Non-pigmented ciliary epithelial cell (primary cell): ENCODE data around the gene FRYL.
"Not testable (repeated sequence)": the region's sequence is repeated elsewhere in the genome, so short reads cannot be mapped to it uniquely, and the experiment has no call there.

Source experiments
- DNase-seq: peaks from one replicate; pipeline ENCODE4 v3.0.0-alpha.2; 2010; ENCODE audit warnings: low read depth

Gene FRYL

DNA sequence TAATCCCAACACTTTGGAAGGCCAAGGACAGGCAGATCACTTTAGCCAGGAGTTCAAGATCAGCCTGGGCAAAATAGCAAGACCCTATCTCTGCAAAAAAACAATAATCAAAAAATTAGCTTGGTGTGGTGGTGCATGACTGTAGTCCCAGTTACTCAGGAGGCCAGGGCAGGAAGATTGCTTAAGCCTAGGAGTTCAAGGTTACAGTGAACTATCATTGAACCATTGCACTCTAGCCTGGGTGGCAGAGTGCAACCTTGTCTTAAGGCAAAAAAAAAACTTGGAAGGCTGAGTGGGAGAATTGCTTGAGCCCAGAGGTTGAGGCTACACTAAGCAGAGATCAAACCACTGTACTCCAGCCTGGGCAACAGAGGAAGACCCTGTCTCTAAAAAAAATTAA is 5.2 kb upstream of the FRYL start:
- no peak for DNase-seq

DNA sequence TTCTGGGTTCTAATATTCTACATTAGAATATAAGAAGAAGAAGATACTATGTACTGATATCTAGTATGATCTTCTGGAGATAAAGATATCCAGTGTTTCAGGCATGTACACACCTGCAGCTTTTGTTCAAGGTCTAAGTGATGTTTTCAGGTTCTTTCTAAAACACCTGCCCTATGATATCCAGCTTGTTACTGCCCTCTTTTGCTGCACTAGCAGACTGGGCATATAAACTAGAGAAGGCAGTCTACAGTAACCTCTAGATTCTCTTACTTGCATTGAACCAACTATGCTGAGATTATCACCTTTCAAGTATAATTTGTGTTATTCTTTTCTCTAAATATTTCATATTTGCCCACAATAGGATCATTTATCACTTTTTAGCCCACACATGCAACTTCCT is 1.9 kb upstream of the FRYL start:
- no peak for DNase-seq

DNA sequence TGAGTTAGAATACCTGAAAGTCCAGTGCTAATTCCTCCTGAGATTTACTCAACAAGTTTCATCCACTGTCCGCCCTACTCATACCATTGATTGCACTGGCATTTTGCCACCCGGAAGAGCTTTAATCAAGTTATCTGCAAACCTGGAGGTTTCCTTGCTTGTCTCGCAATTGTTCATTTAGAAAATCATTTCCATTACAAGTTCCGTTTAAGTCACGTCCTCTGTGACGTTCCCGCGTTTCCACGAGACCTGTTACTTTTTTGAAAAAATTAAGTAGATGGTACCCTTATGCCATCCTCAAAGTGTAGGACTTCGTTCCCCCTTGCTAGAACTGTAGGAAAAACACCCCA is 761 bp upstream of the FRYL start:
- no peak for DNase-seq

DNA sequence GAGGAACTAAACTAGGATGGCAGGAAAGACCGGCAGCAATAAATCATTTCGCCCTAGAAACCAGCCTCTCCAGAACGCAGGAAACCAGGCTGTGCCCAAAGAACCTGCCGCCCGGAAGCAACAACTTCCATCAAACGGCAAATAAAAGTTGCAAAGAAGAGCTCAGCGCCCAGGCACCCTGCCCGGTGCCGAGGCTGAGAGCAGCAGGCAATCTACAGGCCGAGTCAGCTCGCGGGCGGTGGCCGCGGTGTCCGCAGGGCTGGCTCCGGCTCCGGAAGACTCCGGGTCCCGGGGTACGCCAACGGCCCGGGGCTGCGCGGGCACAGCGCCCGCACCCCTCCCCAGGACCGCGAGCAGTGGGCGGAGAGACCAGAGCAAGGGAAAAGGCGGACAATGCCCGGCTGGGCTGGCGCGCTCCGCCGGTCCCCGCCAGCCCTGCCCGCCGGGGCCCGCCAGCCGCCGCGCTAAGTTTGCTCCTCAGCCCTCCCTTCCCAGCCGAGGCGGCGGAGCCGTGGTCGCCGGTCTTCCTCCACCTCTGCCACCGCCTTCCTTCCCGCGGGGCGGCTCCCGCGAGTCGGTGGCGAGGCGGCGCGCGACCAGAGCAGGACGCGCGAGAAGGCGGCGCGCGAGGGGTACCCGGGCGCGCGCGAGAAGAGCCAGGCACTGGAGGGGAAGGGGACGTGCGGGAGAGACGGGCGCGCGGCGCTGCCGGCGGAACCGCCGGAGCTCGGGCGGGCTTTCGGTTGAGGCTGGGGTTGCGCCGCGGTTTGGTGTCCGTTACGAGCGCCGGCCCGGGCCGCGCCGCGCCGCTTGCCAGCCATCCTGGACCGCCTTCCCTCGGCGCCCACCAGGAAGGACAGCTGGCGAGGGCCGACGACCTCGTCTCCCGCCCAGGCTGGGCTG is 733 bp downstream of the FRYL start:
- DNase-seq, result no peak

DNA sequence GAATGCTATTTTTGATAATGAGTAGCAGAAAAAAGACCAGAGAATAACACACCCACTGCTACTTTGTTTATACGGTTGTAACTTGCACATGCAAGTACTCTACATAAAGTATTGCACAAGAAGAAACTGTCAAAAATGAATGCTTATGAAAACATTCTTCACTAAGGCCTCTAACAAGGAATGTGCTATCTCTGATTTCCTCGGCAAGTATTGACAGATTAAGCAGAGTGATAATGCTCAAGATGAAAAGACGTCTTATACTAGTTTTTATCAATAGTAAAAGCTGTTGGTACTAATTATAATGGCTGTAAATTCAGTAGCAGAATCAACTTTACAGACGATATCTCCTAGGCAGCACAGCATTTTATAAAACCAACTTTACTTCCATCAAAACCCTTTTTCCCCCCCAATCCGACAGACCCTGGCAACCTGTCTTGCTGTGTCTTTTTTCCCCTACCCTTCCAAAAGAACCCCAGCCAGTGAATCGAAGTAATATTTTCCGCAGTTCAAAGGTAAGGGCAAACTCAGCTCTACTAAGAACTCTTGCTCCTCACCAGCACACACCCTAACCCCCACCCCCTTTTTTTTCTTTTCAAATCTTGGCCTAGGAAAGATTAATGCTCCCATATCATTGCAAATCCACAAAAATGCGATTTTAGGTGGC is 1.5 kb downstream of the FRYL start:
- DNase-seq, result no peak

DNA sequence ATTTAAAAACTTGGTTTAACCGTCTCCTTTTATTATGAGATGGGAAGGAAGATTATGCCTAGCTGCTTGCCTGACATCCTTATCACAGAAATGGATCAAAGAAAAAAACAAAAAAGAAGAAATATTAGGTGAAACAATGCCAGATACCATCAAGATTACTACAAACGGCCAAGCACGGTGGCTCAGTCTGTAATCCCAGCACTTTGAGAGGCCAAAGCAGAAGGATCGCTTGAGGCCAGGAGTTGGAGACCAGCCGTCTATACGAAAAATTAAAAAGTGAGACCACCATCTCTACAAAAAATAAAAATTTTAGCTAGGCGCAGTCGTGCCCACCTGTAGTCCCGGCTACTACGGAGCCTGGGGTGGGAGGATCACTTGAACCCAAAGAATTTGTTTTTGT is 2.3 kb downstream of the FRYL start:
- no peak for DNase-seq

DNA sequence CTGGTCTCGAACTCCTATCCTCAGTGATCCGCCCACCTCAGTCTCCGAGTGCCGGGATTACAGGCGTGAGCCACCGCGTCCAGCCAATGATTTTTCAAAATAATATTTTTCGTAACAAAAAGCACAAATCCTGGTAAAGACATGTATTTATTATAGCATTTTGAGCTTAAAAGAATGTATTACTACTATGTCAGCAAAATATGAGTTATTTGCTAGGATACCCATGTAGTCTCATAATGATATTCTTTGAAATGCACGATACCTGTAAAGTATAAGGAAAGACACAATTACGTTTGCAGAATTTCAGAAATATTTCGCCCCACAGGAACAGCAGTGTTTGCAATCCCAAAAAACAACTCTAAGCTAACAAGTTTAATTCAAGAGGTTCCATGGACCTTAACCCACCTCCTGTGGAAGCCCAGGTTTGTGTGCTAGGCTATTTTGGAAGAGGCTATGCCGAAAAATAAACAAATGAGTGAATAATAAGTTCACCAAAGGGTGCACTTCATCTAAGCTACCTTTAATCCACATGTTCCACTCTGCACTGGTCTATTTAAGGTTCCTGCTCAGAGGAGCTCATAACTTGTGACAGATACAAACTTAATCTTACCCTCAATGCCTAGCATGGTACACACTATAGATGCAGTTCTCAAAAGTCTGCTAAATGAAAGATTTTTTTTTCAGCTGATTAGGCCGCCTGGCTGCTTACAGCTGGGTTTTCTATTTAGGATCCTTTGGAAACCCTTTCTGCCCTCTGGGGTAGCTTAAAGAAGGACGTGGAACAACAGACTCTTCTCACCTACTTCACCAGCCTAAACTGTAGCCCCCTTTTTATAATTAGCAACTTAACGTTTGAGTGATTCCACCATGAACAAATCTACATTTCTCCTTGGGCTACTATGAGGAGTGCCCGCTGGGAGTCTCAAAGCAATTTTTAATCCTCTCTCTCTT is 5.0 kb downstream of the FRYL start:
- no peak for DNase-seq

DNA sequence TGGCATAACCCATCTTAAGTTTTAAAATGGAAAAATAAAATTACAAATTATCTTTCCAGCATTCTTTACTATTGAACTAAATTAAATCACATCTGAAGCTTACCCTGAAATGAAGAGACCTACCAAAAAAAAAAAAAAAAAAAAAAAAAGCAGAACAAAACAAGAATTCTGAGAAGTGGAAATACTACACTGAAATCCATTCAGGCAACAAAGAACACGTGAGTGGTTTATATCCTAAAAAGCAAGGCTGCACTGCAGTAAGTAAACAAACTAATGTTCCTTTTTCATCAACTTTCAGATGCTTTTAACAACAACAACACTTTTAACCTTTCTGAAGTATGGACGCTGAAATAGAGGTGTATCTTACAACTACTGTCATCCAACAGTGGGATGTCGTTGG is 7.5 kb downstream of the FRYL start:
- no peak for DNase-seq

DNA sequence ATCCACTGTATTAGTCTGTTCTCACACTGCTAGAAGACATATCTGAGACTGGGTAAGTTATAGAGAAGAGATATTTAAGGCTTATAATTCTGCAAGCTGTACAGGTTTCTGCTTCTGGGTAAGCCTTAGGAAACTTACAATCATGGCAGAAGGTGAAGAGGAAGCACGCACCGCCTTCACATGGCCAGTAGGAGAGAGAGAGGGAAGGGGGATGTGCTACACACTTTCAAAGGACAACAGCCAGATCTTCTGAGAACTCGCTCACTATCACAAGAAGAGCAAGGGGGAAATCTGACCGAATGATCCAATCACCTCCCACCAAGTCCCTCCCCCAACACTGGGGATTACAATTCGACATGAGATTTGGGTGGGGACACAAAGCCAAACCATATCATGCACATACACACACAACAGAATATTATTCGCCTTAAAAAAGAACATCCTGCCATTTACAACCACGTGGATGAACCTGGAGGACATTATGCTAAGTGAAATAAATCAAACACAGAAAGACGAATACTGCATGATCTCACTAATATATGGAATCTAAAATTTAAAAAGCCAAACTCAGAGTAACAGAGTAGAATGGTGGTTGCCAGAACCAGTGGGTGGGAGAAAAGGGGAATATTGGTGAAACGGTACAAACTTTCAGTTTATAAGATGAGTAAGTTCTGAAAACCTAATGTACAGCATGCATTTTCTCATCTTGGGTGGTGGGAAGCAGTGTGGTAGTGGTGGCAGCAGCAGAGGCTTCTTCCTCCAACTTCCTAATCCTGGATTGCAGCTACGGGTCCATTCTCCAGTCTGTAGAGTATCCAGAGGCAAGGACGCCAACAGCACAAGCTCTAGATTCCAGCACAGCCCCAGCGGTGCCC is 12.8 kb downstream of the FRYL start:
- no peak for DNase-seq

DNA sequence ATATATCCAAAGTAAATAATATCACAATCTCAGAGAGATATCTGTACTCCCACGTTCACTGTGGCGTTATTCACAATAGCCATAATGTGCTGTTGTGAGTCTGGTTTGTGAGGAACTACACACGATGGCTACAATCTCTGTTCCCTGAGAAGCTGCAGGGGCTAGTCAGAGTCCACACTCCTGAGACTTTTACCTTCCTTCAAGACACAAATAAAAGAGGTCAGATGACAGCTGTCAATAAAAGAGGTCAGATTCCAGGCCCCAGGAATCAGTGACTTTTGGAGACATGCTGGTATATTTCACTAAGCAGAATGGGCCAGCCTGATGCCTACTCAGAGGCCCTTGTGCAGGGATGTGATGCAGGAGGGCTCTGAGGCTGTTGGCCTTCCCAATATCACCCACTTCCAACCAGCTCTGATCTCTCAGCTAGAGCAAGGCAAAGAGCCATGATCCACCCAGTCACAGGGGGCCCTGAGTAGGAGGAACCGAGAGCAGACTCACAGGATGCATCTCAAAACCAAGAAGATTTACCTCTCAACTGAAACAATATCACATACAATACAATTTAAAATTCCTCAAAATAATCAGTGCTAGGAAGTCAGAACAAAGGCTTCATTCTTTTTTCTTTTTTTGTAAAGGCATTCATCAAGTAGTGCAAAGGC is 13.8 kb downstream of the FRYL start:
- no peak for DNase-seq

DNA sequence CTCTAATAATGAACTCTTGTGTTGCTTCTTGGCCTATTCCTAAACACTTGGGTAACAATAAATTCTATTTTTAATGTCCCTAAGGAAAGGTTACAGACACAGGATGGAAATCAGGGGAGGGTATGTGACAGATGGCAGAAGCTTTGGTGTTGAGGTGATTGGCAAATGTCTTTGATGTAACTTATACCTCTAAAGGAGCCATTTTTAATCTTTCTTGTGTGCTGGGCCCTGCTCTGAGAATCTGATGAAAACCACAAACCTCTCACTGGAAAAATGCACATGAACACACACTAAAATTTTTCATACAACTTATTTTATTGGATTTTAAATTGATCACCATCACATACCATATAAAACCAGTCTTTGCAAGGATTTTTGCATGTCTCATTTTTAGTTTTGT is 17.7 kb downstream of the FRYL start:
- no peak for DNase-seq

DNA sequence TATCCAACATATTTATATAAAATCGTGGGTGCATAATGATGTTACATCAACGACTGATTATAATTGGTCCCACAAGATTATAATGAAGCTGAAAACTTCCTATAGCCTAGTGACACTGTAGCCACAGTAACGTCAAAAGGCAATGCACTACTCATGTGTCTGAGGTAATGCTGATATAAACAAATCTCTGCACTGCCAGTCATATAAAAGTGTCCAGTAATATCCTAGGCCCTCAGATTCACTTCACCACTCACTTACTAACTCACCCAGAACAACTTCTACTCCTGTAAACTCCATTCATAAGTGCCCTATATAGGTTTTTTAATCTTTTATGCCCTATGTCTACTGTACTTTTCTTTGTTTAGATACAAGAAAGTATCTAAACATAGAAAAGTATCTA is 18.8 kb downstream of the FRYL start:
- DNase-seq, result no peak

DNA sequence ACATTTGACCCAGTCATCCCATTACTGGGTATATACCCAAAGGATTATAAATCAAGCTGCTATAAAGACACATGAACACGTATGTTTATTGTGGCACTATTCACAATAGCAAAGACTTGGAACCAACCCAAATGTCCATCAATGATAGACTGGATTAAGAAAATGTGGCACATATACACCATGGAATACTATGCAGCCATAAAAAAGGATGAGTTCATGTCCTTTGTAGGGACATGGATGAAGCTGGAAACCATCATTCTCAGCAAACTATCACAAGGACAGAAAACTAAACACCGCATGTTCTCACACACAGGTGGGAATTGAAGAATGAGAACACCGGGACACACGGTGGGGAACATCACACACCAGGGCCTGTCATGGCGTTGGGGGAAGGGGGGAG is 21.4 kb downstream of the FRYL start:
- not testable (repeated sequence) for DNase-seq

DNA sequence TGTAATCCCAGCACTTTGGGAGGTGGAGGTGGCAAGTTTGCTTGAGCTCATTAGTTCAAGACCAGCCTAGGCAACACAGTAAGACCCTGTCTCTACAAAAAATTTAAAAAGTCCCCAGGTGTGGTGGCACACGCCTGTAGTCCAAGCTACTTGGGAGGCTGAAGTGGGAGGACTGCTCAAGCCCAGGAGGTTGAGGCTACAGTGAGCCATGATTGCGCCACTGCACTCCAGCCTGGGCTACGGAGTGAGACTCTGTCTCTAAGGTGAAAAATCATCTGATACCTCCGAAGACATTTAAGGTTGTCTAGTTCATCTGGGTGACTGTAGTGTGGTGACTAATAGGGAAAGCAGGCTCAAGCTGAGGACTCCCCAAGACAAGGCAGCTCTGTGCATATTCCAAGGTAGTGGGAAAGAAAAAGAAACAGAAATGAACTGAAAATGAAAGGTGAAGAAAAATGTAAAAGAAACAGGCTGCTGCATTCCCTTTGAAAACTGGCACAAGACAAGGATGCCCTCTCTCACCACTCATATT is 23.3 kb downstream of the FRYL start:
- DNase-seq, result no peak

DNA sequence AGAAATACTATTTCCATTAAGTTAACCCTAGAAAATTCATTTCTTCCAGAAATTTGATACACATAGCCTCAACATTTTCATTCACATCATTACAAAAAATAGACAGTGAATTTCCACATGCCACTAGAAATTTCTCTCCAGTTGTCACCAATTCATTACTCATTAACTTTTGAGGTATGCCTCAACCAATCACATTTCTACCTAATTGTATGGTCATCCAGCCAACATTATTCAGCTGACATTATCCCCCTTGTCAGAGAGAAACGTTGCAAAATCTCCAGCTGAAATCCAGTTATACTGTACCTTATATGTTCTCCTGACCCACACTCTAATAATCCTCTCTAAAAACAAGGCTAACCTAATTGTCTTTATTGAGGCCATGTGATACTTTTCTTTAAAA is 24.8 kb downstream of the FRYL start:
- DNase-seq, result no peak

DNA sequence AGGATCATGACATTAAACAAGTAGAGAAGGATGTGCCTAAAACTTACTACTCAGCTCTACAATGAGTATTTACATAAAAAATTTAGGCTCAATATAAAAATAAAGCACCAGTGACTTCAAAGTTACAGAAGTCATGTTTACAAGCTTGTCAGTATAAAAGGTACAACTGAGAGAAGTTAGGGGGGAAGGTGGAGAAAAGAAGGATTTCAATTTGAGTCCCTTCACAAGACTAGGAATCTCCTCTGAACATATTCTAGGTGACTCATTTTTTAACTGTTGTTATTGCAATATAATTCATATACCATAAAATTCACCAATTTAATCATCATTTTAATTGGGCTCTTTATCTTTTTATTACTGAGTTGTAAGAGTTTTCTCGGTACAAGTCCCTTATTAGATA is 26.9 kb downstream of the FRYL start:
- no peak for DNase-seq

DNA sequence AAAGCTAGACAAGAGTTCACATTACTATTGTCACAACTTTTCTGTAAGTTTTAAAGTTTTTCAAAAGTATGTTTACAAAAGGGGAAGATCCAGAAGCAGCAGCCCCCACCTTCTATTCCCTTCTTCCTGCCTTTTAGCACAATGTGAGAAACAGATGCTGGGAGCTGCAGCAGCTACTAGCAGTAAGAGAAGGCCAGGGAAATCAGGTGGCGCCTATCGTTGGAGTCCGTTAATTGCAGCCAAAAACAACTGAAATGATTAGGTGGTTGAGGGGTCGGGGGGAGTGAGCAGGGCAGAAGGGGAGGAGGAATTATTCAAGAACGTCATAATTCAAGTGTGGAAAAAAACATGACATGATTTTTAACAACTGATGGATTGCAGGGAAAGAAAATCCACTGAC is 27.4 kb downstream of the FRYL start:
- no peak for DNase-seq

DNA sequence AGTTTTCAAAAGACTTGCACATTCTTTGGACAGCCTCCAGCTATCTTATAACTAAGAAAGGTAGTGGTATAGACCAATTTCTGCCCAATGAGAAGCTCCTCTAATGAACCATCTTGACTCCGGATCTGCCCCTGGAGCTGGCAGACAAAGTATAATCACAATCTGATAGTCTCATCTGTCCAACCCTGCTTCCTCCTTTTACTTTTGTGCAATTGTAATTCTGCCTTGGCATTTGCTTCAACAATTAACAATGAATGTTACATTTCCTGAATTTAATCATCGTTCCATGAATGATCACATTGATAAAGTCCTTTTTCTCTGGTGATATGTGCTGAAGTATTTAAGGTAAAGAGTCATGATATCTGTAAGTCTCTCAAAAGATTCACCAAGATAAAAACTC is 27.8 kb downstream of the FRYL start:
- DNase-seq, result no peak

DNA sequence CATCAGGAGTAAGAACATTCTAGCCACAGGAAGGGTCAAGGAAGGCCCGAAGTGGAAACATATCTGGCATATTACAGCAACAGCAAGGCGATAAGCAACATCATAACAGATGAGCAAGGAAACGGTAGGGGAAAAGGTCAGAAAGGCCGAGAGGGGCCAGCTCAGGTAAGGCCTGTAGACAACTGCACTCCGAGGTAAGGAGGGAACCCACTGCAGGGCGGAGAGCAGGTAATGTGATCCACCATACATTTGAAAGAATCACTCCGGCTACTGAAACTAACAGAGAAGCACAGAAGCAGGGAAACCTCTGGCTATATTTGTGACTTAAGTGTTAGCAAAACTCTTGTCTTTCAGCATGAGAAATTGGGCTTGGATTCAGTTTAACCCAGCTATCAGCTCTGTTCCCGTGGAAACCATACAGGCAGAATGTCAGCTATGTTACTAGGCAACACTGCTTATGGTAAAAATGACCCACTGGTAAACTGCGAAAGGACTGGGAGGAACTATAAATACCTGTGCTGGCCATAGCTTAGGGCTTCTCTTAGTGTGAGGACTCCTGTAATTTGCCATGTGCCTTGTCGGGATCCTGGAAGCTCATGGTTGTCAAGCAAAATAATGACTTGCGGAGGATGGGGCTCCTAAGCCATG is 31.0 kb downstream of the FRYL start:
- DNase-seq, result no peak

DNA sequence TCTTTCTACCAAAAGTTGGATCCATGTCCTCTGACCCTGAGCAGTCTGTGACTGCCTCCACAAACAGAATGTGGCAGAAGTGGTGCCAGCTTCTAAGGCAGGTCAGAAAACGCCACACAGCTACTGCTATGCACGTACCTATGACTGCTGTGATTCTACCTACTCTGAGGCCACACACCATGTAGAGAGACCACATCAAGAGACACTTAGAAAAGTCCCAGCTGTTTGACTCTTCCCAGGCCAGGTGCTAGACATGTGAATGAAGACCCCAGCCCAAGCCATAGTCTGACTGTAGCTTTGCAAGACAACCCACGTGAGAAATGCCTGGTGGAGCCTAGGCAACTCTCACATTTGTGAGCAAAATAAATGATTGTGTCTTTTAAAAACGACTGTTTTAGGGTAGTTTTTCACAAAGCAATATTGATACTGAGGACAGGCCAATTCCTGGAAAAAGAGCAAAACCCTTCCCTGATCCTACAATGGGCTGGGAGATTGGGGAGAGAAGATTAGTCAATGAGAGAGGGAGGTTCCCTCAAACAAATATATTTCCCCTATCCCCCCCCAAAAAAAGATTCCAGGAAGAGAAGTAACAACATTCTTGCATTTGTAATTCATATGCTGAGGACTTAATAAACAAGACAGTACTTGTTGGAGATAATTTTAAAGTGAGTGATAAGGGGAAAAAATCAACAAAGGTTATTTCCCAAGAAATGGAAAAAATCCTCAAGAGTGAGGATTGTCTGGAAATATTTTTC is 33.3 kb downstream of the FRYL start:
- DNase-seq, result no peak
